GM18519 (cell line): ENCODE data around the gene HRC.
"Not testable (repeated sequence)": the region's sequence is repeated elsewhere in the genome, so short reads cannot be mapped to it uniquely, and the experiment has no call there.

Experiments used
- ATAC-seq: cut with Tn5 transposase; IDR thresholded peaks from one replicate; pipeline ENCODE4 v1.9.1; 2021; ENCODE audit warnings: mild to moderate bottlenecking, moderate library complexity; ENCODE audit not compliant: unreplicated experiment, low FRiP score

The HRC gene

DNA sequence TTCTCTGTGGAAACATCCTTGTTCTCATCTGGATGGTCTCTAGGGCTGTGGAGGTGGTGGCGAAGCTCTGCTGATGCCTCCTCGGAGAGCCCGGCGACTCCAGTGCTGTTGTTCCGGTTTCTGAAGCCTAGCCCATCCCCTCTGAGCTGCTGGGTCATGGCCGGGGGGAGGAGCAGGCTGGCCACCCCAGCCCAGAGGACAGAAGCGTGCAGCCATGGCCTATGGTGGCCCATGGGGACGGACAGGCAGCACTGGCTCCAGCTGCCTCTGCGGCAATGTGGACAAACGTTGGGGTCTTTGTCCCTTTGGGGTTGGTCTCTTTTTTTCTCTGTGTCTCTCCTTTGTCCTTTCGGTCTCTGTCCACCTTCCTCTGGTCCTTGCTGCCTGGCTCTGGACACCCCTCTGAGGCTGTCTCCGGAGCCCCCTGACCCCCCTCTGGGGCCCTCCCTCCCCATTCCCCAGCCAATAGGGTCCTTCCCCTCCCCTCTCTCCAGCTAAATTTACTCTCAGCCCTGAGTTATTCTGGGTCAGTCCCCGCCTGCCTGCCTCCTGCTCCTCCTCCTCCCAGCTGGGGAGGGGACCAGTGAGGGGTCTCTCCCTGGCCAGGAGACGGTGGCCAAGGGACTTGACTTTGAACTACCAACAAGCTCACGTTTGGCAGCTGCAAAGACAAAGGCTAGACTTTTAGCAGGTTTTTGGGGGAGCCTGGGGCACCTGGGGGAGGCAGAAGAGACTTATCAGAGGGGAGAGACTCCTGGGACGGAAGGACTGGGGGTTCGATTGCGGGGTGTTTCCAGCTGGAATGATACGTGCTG lies at the start of gene HRC:
Gene HRC (minus strand): TSS at position 392 of the 815 bp plus-strand sequence. CDS start 159 bp downstream, at position 233.
- ATAC-seq, result no peak

DNA sequence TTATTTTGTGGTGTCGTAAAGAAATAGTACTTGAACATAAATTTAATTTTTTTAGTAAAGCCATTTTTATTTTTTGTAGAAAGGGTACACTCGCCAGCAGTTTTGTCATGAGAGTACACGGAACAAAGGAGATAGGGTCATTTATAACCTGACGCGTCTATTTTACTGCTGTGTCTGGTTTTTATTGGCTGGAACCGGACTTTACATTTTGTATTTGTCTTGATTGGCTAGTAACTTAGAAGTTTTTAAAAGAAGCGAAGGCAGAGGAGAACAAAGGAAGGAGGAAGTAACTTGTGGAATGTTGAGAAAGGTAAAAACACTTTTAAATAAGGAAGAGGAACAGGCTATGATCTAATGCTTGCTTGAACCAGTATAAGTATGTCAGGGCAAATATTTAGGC lies 45.8 kb upstream of the HRC start:
- ATAC-seq, result no peak

- ATAC-seq, result no peak
Measured at GRCh38 chr19:49200238-49200862, 45.2 kb upstream of the HRC start.

- no peak for ATAC-seq
Measured at GRCh38 chr19:49196527-49197240, 41.5 kb upstream of the HRC start.

- no peak for ATAC-seq
Measured at GRCh38 chr19:49194408-49194807, 39.2 kb upstream of the HRC start.

DNA sequence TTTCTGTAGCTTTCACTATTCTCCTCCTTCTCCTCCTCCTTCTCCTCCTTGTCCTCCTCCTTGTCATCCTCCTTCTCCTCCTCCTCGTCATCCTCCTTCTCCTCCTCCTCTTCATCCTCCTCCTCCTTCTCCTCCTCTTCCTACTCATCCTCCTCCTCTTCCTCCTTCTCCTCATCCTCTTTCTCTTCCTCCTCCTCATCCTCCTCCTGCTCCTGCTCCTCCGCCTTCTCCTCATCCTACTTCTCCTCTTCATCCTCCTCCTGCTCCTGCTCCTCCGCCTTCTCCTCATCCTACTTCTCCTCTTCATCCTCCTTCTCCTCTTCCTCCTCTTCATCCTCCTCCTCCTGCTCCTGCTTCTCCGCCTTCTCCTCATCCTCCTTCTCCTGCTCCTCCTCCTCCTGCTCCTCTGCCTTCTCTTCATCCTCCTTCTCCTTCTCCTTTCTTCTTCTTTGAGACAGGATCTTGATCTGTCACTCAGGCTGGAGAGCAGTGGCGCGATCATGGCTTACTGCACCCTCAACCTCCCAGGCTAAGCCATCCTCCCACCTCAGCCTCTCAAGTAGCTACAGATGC lies 38.7 kb upstream of the HRC start:
- no peak for ATAC-seq

GRCh38 chr19:49190781-49191180 lies 35.6 kb upstream of the HRC start:
- no peak for ATAC-seq

DNA sequence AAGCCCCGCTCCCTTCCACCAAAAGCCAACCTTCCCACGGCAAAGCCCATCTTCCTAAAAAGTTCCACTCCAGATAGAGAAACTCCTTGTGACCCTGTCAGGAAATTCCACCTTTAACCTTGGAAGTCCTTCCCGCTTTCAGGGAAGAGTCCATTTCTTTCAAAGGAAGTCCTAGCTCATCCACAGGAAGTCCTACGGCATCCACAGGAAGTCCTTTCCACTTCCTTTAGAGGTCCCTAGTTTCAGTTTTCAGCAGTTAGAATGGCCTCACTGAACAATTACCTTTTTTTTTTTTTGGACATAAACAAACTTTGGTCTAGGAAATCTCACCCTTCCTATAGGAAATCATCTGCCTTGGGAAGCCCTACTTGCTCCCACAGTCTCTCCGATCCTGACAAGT lies 34.1 kb upstream of the HRC start:
- ATAC-seq, result no peak

- no peak for ATAC-seq
Measured at GRCh38 chr19:49188626-49189200, 33.5 kb upstream of the HRC start.

- ATAC-seq, result no peak
Measured at GRCh38 chr19:49186108-49186507, 30.9 kb upstream of the HRC start.

DNA sequence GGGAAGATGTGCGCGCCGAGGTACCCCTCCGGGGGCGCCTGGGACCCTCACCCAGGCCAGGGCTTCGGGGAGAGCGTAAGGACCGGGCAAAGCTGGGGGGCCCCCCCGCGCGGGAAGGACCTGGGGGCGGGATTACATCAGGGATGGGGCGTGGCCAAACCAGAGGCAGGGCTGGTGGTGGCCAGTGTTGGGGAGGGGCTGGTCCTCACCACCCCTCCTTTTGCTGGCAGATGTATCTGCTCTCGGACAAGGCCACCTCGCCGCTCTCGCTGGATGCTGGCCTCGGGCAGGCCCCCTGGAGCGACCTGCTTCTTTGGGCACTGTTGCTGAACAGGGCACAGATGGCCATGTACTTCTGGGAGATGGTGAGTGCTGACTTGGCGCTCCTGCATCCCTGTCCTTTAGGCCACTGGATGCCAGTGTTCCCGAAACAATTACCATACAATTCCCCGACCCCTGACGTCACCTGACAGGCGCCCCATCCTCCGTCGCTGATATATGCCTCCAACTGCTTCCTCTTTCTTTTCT lies 27.7 kb upstream of the HRC start:
- no peak for ATAC-seq

- not testable (repeated sequence) for ATAC-seq
Measured at GRCh38 chr19:49182010-49182847, 27.0 kb upstream of the HRC start.

- ATAC-seq, result no peak
Measured at GRCh38 chr19:49180659-49181058, 25.5 kb upstream of the HRC start.

- no peak for ATAC-seq
Measured at GRCh38 chr19:49173198-49173597, 18.0 kb upstream of the HRC start.

- ATAC-seq, result no peak
Measured at GRCh38 chr19:49168421-49168820, 13.2 kb upstream of the HRC start.

DNA sequence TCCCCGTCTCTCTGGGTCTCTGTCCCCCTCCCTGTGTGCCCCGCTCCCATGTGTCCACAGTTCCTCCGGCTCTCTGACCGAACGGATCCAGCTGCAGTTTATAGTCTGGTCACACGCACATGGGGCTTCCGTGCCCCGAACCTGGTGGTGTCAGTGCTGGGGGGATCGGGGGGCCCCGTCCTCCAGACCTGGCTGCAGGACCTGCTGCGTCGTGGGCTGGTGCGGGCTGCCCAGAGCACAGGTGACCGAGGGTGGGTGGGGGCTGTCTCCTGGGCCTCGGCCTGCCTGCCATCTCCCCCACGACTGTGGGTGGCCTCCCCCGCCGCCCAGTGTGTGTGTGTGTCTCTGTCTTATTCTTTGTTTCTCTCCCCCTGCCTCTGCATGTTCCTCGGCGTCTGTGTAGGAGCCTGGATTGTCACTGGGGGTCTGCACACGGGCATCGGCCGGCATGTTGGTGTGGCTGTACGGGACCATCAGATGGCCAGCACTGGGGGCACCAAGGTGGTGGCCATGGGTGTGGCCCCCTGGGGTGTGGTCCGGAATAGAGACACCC lies 12.7 kb upstream of the HRC start:
- no peak for ATAC-seq

GRCh38 chr19:49165865-49166301 lies 10.7 kb upstream of the HRC start:
- ATAC-seq, result no peak

GRCh38 chr19:49165111-49165750 lies 10.0 kb upstream of the HRC start:
- no peak for ATAC-seq

DNA sequence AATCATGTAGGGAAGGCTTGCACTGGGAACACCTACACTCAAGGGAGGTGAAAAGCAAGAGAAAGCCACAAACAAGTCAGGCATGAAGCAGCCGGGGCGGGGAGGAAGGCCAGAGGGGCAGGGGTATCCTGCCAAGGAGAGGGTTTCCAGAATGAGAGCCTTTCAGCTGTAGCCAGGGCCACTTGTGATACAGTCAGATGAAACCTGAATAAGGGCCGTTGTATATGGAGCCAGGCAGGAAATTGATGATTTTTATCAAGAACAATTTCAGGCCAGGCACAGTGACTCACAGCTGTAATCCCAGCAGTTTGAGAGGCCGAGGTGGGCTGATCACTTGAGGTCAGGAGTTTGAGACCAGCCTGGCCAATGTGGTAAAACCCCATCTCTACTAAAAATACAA lies 6.8 kb upstream of the HRC start:
- ATAC-seq, result no peak
